ENCODE measurements around the gene NPHP4.

NPHP4 gene

DNA sequence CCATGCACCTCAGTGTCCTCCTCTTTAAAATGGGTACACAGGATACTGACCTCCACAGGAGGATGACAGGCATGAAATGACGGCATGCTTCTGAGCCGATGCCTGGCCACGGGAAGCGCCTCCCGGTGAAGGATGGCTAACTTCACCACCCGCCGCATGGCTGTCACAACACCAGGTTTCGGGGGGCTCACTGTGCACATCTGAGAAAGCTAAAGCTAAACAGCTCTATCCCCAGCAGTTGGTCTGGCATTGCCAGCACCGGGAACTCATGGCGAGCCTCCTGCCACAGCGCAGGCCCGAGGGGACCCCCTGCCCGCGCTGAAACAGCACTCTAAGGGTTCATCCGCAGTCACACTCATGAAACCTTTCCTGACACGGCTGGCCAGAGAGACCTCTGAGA, 16.0 kb downstream of the NPHP4 start:
- ATAC-seq (no peak), DNase-seq (no peak)
- Mint-ChIP-seq H3K9me3 (no peaks in the 10 kb centered on the region), H3K4me3 (no peak overlapping the region), H3K27ac (no peak overlapping the region), H3K27me3 (no peaks in the 10 kb centered on the region), H3K4me1 (peaks cover 6% of the 10 kb centered on the region)

DNA sequence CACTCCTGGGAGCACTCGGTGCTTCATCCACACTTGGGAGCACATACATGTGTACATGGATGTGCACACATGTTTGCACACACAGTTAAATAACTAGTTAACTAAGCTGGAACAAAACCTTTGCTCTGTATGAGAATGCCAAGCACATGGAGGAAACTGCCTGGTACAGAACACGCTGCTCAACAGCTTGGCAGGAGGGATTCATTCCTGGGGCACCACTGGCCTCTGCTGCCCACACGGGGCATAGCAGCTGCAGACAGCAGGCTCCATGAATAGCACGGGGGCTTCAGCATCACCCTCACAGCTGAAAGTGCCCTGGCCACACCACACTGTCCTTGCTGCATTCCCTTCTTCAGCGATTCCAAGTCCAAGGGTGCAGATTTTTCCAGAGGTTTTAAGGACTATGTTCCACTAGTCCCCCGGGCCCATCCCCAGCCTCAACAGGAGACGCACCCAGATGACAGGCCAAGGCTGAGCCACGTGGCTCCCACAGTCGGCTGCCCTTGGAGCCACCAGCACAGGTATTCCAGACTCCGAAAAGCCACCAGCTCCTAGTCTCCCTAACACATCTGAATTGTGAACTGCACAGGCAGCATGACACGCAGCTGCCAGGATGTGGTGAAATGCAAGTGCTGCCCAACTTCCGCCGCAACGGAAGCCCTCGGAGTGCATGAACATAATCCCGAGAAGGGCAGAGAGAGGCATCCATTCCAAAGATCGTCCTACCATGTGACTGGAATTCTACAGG, 16.9 kb downstream of the NPHP4 start:
- DNase-seq: peak; percentile 27 to 36

DNA sequence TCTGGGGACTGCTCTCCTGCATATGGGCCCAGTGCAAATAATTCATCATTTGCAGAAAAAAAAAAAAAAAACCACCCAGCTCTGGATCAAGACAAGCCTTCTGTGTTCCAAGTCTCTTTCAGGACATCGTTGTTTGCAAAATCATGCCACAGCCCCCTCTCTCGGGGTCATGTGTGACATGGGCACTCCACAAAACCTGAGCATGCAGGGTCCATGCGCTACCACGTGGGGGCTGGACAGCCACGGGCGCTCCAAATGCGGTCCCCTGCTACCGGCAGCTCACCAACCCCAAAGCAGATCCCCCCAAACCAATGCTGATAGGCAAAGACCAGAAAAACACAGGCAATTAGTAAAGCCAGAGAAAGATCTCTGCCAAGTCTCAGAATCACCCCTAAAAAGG, 17.6 kb downstream of the NPHP4 start:
- Mint-ChIP-seq H3K4me3 (no peak overlapping the region), H3K4me1 (no peaks in the 10 kb centered on the region), H3K9me3 (no peaks in the 10 kb centered on the region), H3K27ac (no peak overlapping the region), H3K27me3 (no peaks in the 10 kb centered on the region)
- no peak for ATAC-seq
- no peak for DNase-seq

More for the DNA sequence above, 16.9 kb downstream of the NPHP4 start:
- peak; percentile 75 for ATAC-seq
- no peaks in the 10 kb centered on the region for H3K27me3 Mint-ChIP-seq
- no peak overlapping the region for H3K4me3 Mint-ChIP-seq
- H3K4me1 Mint-ChIP-seq: peaks cover 4% of the 10 kb centered on the region
- peak overlapping the region in 1 of 2 donors; percentile 35 for H3K27ac Mint-ChIP-seq
- H3K9me3 Mint-ChIP-seq: no peaks in the 10 kb centered on the region

DNA sequence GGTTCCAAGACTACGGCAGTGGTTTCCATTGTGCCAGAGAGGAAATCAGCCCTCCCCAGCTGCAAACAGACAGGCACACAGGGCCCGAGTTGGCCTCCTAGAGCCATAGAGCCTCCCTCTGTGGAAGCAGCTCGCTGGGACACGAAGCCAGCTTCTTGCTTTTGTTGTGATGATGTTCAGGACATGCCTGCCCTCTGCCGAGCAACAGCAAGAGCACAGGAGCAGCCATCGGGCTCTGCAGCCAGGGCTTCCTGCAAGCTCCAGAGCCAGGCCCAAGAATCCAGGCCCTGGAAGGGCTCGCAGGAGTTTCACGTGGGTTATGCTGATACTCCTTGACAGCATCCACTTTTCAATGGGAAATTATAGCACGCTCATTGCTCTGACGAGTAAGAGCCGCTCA, 18.5 kb downstream of the NPHP4 start:
- Mint-ChIP-seq H3K27me3 (no peaks in the 10 kb centered on the region), H3K9me3 (no peaks in the 10 kb centered on the region), H3K27ac (peak overlapping the region in 1 of 2 donors; percentile 50), H3K4me1 (no peaks in the 10 kb centered on the region), H3K4me3 (no peak overlapping the region)
- ATAC-seq (no peak), DNase-seq (no peak)

DNA sequence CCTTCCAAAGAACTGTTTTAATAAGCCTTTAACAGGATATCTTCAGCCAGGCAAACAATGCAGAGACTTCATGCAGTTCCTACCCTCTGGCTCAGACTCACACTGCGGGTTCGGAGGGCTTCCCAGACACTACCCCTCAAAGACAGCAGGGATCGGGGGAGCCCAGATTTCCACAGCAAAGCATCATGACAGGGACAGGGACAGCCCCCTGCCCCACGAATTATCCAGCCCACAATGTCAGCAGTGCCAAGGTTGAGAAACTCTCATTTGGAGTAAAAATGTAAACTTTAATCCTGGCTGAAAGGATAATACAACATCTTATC, 20.1 kb downstream of the NPHP4 start:
- ATAC-seq (no peak), DNase-seq (no peak)
- H3K27me3 Mint-ChIP-seq: no peaks in the 10 kb centered on the region
- H3K9me3 Mint-ChIP-seq: no peaks in the 10 kb centered on the region
- H3K4me3 Mint-ChIP-seq: no peak overlapping the region
- H3K27ac Mint-ChIP-seq: no peak overlapping the region
- no peaks in the 10 kb centered on the region for H3K4me1 Mint-ChIP-seq

DNA sequence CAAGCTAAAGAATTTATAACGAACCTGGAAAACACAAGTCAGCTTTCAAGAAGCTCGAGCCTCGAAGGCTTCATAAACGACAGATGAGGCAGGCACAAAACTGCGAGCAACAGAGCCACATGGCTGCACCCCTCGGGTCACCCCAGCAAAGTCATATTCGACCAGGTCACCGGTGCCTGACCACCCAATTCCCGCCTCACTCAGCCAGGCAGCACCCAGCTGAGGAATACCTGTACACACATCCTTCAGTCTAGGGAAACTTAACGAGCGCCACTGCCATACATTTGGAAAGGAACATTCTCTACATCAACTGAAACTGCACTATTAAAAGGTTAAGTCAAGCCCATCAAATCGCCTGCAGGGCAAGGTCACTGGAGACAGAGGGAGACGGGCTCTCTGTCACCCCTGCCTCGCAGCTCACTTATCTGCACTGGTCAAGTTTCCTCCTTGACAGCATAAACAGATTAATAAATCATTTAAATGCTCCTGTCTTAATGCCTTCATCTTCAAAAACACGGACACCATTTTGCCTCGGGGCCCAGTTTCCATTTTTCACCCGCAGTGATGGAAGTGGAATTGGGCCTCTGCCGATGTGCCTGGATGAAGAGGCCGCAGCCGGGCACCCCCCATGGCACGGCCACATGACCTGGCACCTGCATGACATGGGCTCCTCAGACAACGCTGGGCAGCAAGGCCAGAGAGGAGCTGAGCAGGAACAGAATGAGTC, 20.6 kb downstream of the NPHP4 start:
- no peaks in the 10 kb centered on the region for H3K9me3 Mint-ChIP-seq
- H3K4me3 Mint-ChIP-seq: no peak overlapping the region
- no peaks in the 10 kb centered on the region for H3K27me3 Mint-ChIP-seq
- no peak overlapping the region for H3K27ac Mint-ChIP-seq
- no peaks in the 10 kb centered on the region for H3K4me1 Mint-ChIP-seq
- DNase-seq (no peak), ATAC-seq (no peak)

DNA sequence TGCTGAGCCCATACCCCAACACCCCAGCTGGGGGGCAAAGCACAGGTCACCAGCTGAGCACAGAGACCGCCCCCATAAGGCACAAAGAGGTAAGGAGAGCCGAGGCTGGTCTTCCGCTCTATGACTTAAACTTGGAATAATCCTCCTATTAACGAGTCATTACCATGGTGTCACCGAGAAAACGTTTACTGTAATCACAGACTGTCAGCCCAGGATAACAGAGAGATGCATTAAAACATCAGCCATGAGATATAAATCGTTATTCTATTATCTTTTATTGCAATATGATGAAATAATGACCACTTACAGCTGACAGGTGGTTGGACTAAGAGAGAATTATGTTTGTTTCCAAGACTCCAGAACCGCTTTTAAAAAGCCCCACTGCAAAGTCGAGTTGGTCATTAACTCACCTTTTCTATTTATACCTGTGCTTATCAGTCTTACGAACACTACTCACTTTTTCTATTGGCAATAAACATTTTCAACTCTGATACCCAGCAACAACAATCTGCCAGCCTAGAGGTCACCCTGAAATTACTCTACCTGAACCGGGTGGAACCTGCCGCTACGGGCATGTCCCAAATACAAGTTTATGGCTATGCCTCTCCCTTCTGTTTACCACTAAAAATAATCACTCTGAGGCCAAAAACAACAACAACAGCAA, 21.5 kb downstream of the NPHP4 start:
- Mint-ChIP-seq H3K4me3 (no peak overlapping the region), H3K27ac (peak overlapping the region in 1 of 2 donors; percentile 1), H3K27me3 (no peaks in the 10 kb centered on the region), H3K4me1 (no peaks in the 10 kb centered on the region), H3K9me3 (no peaks in the 10 kb centered on the region)
- no peak for ATAC-seq
- no peak for DNase-seq

DNA sequence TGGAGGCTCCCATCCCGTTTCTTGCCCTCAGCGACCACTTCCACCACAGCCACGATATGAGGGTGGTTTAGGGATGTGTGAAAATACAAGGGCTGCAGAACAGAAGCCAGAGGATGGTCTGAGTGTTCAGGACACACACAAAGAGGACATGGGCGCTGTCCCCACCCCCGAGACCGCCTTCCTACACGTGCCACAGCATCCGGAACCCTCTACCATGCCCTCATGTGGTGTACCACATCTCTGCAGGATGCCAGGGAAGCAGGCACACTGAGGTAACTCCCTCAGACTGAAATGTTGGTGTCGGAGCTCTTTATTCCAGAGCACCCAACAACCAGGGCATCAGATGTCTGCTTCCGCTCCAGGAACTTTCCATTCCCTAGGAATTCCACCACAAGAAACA, 23.1 kb downstream of the NPHP4 start:
- no peak for ATAC-seq
- no peak overlapping the region for H3K27ac Mint-ChIP-seq
- no peak for DNase-seq
- H3K4me3 Mint-ChIP-seq: no peak overlapping the region
- no peaks in the 10 kb centered on the region for H3K27me3 Mint-ChIP-seq
- H3K9me3 Mint-ChIP-seq: no peaks in the 10 kb centered on the region
- no peaks in the 10 kb centered on the region for H3K4me1 Mint-ChIP-seq

DNA sequence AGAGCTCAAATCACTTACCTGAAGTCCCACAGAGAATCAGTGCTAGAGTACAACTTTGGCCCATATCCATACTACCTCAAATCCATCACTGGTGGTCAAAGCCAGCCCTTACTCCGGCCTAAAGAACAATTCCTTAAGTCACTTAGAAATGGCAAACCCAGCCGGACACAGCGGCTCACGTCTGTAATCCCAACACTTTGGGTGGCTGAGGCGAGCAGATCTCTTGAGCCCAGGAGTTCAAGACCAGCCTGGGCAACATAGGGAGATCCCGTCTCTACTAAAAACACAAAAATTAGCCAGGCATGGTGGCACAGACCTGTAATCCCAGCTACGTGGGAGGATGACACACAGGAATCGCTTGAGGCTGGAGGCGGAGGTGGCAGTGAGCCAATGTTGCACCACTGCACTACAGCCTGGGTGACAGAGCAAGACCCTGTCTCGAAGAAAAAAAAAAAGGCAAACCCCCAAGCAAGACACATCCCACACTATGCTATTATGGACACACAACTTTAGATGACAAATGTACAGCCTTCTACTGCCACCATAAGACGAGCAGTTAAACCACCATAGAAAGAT, 24.0 kb downstream of the NPHP4 start:
- Mint-ChIP-seq H3K27ac (no peak overlapping the region), H3K27me3 (no peaks in the 10 kb centered on the region), H3K4me1 (no peaks in the 10 kb centered on the region), H3K9me3 (no peaks in the 10 kb centered on the region), H3K4me3 (no peak overlapping the region)
- no peak for ATAC-seq
- no peak for DNase-seq

DNA sequence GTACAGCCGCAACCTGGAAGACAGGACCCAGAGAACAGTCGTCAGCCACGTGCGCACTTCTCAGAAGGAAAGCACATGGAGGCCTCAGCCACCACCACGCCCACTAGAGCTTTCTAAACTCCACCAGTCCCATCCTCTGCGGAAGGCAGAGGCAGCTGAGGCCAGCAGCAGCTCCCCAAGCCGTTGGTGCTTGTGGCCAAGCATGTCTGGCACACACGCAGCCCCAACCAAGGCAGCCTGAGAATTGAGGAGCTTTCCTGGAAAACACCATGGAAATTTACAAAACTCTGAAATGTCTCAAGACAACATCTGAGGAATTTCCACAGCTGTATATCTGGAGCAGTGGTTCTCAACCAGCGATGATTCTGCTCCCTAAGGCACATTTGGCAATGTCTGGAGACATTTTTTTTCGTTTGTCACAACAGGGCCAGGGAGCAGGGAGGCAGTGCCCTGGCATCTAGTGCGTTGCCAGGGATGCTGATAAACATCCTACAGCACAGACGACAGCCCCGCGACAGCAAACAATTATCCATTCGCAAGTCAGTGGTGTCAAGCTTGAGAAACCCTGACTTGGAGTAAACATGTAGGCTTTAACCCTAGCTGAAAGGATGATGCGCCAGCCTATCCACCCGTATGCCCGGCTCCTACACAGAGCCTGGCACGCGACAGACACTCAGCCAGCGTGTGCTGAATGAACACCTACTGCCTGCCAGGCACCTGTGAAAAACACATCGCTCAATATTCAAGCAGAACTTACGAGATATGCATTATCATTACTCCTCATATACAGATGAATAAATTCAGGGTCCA, 24.7 kb downstream of the NPHP4 start:
- Mint-ChIP-seq H3K27me3 (no peaks in the 10 kb centered on the region), H3K27ac (no peak overlapping the region), H3K4me3 (no peak overlapping the region), H3K9me3 (no peaks in the 10 kb centered on the region), H3K4me1 (no peaks in the 10 kb centered on the region)
- DNase-seq (no peak), ATAC-seq (no peak)

DNA sequence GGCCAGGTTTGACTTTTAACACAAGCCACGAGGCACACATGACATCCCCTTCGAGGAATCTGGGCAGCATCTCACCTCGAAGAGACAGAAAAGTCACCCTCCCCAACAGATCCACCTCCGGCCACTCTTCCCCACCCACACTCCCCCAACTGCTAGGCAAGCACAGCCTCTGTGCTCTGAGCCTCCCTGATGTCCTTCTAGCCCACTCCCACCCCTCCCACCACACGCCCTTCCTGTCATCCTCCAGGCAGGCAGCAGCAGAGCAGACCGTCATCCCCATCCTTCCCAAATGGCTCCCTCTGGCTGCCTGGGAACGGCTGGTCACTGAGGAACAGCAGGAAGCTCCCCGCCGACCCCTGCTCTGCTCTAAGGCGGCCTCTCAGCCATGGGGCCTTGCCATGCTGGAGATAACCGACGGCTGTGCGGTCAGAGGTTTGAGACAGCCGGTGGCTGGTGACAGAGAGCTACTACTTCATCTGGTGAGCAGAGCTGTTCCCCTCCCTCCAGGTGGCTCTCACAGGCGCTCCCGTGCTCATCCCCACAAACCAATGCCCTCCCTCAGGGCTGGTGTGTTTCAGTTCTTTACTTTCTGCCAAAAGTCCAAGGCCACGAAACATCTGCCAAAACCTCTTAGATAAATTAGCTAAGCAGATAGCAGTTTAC, 25.6 kb downstream of the NPHP4 start:
- Mint-ChIP-seq H3K4me1 (no peaks in the 10 kb centered on the region), H3K27me3 (no peaks in the 10 kb centered on the region), H3K27ac (peak overlapping the region in 1 of 2 donors; percentile 19), H3K9me3 (no peaks in the 10 kb centered on the region), H3K4me3 (no peak overlapping the region)
- DNase-seq (no peak), ATAC-seq (no peak)

DNA sequence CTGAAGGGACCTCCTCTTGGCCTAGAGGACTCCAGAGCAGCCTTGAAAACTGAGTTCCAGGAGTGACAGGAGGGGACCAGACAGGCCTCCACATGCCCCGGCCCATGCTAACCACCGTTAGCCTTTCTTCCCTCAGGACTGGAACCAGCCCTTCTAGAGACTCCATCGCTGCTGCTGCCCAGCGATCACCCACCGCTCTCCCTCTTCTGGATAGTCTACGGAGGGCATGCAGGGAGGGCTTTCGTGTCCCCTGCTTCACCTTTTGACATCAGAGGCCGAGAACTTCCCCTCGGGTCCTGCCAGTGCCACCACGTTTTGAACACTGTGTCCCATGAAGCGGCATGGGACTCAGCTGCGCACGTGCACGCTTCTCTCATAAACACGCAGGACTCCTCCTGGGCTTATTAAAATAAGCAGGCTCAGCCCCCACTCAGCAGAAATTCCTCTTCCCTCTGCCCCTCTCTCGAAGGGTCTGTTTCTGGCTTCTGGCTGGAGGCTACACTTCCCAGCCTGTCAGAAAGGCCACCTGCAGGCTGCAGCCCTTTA, 26.6 kb downstream of the NPHP4 start:
- Mint-ChIP-seq H3K9me3 (no peaks in the 10 kb centered on the region), H3K4me3 (no peak overlapping the region), H3K27me3 (no peaks in the 10 kb centered on the region), H3K4me1 (no peaks in the 10 kb centered on the region), H3K27ac (peak overlapping the region in 1 of 2 donors; percentile 33)
- ATAC-seq (no peak), DNase-seq (no peak)

DNA sequence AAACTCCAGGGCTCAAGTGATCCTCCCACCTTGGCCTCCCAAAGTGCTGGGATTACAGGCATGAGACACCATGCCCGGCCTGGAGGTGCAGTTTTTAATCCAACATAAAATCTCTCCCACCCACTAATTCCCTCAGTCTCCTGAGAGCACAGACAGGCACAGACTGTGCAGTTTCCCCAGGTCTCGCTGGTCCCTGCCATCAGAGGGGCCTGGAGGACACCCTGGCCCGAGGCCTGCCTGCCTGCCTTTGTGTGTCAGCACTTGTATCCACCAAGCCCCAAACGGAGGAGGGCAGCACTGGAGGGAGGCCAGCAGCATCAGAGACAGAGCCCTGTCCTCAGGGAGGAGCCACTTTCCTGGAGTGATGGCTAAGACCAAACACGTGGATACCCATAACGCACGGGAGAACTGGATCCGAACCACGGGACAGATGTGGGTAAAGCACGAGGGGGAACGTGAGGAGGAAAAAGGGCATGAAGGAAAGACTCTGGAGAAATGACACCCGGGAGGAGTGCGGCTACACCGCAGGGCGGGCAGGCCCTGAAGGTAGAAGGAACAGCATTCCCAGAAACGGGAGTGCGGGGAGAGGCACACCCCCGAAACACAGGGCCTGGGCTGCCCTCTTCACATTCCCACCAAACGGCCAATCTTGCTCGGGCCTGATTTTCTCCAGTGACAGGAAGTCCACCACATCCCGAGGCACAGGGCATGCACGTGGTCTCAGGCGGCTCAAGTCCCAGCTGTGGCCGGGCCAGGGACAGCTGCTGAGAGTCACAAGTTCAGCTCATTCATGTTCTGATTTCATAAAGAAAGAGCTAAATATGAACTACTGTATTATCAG, 29.7 kb downstream of the NPHP4 start:
- Mint-ChIP-seq H3K4me3 (no peak overlapping the region), H3K27ac (peak overlapping the region in 1 of 2 donors; percentile 83), H3K4me1 (no peaks in the 10 kb centered on the region), H3K27me3 (no peaks in the 10 kb centered on the region), H3K9me3 (no peaks in the 10 kb centered on the region)
- ATAC-seq (no peak), DNase-seq (no peak)

DNA sequence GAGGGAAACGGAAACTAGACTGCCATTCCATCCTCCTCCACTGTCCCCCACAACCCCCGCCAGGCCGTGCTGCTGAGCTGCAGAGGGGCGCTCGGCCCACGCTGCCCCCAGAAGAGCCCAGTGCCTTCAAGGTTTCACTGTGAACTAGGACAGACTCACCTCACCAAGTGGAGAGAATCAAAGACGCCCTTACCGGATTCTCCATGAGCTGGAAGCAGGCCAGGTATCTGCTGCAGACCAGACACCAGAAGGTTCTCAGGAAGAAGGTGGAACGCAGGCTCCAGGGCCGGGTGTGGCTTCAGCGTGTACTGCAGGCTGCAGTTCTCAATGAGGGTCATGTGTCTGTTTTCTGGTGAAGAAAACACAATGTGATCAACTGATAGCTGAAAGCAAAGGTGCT, 30.6 kb downstream of the NPHP4 start:
- Mint-ChIP-seq H3K9me3 (no peaks in the 10 kb centered on the region), H3K4me3 (no peak overlapping the region), H3K4me1 (no peaks in the 10 kb centered on the region), H3K27ac (peak overlapping the region in 1 of 2 donors; percentile 60), H3K27me3 (no peaks in the 10 kb centered on the region)
- ATAC-seq (no peak), DNase-seq (no peak)

Measured in stimulated activated naive CD8-positive, alpha-beta T cell treated with anti-CD3 and anti-CD28 coated beads, Interleukin-15, amount 100 ng/mL, for 72 hours (primary cell).